MM.1S (cell line): ENCODE measurements around the gene TNXB.

Experiments
- DNase-seq: peaks from one replicate; pipeline ENCODE4 v3.0.0-alpha.2; 2015
- H2AFZ ChIP-seq: fragments of 300-600 bp; sonication (generic); 2 replicates; pipeline ENCODE4 v1.6.0; 2016; ENCODE audit warnings: antibody characterized with exemption, low read length
- H3F3A ChIP-seq: fragments of 300-600 bp; sonication (generic); 2 replicates; pipeline ENCODE4 v1.6.1; 2016; ENCODE audit warnings: mild to moderate bottlenecking, antibody characterized with exemption, low read length, moderate library complexity, mixed read lengths; ENCODE audit not compliant: insufficient read depth
- H3K27ac ChIP-seq: fragments of 300-600 bp; sonication (generic); 2 replicates; pipeline ENCODE4 v1.5.1; 2016; ENCODE audit warnings: mild to moderate bottlenecking, low read length
- H3K27me3 ChIP-seq: fragments of 300-600 bp; sonication (generic); replicated peaks from 2 replicates; pipeline ENCODE4 v1.6.0; 2016; ENCODE audit warnings: low read length; ENCODE audit not compliant: insufficient read depth
- H3K36me3 ChIP-seq: fragments of 300-600 bp; sonication (generic); replicated peaks from 2 replicates; pipeline ENCODE4 v1.6.1; 2016; ENCODE audit warnings: mild to moderate bottlenecking, low read length, mixed read lengths; ENCODE audit not compliant: insufficient read depth
- H3K4me1 ChIP-seq: fragments of 300-600 bp; sonication (generic); 2 replicates; pipeline ENCODE4 v1.6.1; 2016; ENCODE audit warnings: low read length, mixed read lengths
- H3K4me2 ChIP-seq: fragments of 300-600 bp; sonication (generic); 2 replicates; pipeline ENCODE4 v1.6.0; 2016; ENCODE audit warnings: low read depth, low read length
- H3K4me3 ChIP-seq: fragments of 300-600 bp; sonication (generic); 2 replicates; pipeline ENCODE4 v1.5.1; 2016; ENCODE audit warnings: low read length, mixed read lengths
- H3K79me2 ChIP-seq: fragments of 300-600 bp; sonication (generic); 2 replicates; pipeline ENCODE4 v1.6.1; 2016; ENCODE audit warnings: mixed run types, low read length, mixed read lengths
- H3K9ac ChIP-seq: fragments of 300-600 bp; sonication (generic); 2 replicates; pipeline ENCODE4 v1.6.1; 2016; ENCODE audit warnings: low read length, mixed read lengths
- H3K9me2 ChIP-seq: fragments of 300-600 bp; sonication (generic); replicated peaks from 2 replicates; pipeline ENCODE4 v1.6.1; 2016; ENCODE audit warnings: mild to moderate bottlenecking, low read length, mixed read lengths; ENCODE audit not compliant: insufficient read depth
- H3K9me3 ChIP-seq: fragments of 300-600 bp; sonication (generic); replicated peaks from 2 replicates; pipeline ENCODE4 v1.6.1; 2016; ENCODE audit warnings: mild to moderate bottlenecking, low read length, mixed read lengths; ENCODE audit not compliant: insufficient read depth
- H4K20me1 ChIP-seq: fragments of 300-600 bp; sonication (generic); 2 replicates; pipeline ENCODE4 v1.6.1; 2016; ENCODE audit warnings: mild to moderate bottlenecking, low read length, moderate library complexity, mixed read lengths; ENCODE audit not compliant: insufficient read depth
- EZH2 ChIP-seq: fragments of 300-600 bp; sonication (generic); optimal IDR thresholded peaks from 2 replicates; pipeline ENCODE3; 2017; ENCODE audit warnings: low read depth, mild to moderate bottlenecking, antibody characterized with exemption, low read length, mixed read lengths
- EZH2phosphoT487 ChIP-seq: fragments of 300-600 bp; sonication (generic); IDR thresholded peaks from 2 replicates; pipeline ENCODE4 v1.6.1; 2018; ENCODE audit warnings: antibody characterized with exemption, low read length
- TF ChIP-seq, protein P1 (sequence below): fragments of 300-600 bp; sonication (generic); IDR thresholded peaks from 2 replicates; pipeline ENCODE4 v1.5.1; 2016; ENCODE audit warnings: antibody characterized with exemption, low read length, mixed read lengths

TNXB gene

DNA sequence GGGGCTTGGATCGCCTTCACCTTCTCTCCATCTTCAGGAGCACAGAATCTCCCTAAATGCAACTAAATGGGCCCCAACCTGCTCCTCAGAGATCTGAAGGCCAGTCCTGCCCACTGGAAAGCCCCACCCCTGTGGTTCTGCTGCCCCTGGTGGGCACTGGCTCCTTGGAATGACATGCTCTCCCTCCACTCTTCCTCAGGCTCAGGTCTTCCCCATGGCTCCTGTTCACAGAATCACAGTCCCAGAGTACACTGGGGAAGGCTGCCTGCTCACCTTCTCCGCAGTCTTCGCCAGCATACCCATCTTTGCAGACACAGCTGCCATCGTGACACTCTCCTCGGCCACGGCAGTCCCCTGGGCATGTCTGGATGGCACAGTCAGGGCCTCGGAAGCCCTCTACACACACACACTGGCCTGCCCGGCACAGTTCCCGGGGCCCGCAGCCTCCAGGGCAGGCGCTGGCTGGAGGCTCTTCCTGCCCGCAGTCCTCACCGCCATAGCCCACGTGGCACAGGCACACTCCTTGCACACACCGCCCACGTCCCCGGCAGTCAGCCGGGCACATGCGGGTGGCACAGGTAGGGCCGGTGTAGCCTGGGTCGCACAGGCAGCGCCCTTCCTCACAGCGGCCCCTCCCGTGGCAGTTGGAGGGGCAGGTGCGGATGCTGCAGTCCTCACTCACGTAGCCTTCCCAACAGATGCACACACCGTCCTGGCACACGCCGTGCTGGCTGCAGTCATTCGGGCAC is 13.6 kb downstream of the TNXB start:
- no peak overlapping the region for H2AFZ ChIP-seq
- no peaks in the 10 kb centered on the region for H3K9me2 ChIP-seq
- no peaks in the 10 kb centered on the region for H3K36me3 ChIP-seq
- no peaks in the 10 kb centered on the region for H3F3A ChIP-seq
- H3K79me2 ChIP-seq, result no peaks in the 10 kb centered on the region
- DNase-seq, result no peak
- H3K4me3 ChIP-seq, result no peak overlapping the region
- no peaks in the 10 kb centered on the region for H3K9me3 ChIP-seq
- H3K9ac ChIP-seq, result no peak overlapping the region
- no peak overlapping the region for H3K27ac ChIP-seq
- peaks cover 82% of the 10 kb centered on the region for H3K27me3 ChIP-seq
- TF ChIP-seq, protein P1, sequence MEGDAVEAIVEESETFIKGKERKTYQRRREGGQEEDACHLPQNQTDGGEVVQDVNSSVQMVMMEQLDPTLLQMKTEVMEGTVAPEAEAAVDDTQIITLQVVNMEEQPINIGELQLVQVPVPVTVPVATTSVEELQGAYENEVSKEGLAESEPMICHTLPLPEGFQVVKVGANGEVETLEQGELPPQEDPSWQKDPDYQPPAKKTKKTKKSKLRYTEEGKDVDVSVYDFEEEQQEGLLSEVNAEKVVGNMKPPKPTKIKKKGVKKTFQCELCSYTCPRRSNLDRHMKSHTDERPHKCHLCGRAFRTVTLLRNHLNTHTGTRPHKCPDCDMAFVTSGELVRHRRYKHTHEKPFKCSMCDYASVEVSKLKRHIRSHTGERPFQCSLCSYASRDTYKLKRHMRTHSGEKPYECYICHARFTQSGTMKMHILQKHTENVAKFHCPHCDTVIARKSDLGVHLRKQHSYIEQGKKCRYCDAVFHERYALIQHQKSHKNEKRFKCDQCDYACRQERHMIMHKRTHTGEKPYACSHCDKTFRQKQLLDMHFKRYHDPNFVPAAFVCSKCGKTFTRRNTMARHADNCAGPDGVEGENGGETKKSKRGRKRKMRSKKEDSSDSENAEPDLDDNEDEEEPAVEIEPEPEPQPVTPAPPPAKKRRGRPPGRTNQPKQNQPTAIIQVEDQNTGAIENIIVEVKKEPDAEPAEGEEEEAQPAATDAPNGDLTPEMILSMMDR, result no peak
- no peak for TF ChIP-seq EZH2phosphoT487
- no peaks in the 10 kb centered on the region for H3K4me1 ChIP-seq
- H4K20me1 ChIP-seq, result no peaks in the 10 kb centered on the region
- no peak overlapping the region for H3K4me2 ChIP-seq

DNA sequence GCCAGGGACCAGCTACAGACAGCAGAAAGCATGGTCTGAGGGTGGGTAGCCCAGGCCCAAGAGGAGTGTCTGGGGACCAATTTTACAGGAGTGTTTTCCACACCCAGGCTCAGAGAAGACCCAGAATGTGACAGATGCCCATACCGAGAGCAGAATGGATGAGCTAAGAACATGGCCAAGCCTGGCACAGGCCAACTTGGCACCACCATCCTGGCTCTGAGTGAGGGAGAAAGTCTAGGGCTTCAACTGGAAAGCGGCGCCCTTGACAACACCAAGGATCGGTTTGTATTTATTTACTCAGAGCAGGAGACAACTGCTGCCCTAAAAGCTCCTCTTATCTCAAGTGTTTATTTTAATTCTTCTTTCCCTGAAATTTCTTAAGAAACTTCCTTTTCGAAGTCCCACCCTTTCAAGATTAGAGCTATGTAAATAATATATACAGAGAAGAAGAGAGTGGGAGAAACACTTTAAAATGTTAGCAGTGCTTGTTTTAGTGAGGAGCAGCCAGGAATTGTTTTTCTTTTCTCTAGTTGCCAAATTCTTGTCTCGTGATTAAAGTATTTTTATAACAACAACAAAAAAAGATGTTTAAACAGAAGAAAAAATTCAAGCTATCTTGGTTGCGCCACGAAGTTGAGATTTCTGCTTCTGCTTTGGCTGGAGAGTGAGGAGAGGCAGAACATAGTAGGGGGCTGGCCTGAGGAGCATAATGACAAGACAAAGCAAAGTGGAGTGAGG is 16.2 kb downstream of the TNXB start:
- Histone ChIP-seq H2AFZ (no peak overlapping the region), H3K79me2 (no peaks in the 10 kb centered on the region)
- DNase-seq, result no peak

DNA sequence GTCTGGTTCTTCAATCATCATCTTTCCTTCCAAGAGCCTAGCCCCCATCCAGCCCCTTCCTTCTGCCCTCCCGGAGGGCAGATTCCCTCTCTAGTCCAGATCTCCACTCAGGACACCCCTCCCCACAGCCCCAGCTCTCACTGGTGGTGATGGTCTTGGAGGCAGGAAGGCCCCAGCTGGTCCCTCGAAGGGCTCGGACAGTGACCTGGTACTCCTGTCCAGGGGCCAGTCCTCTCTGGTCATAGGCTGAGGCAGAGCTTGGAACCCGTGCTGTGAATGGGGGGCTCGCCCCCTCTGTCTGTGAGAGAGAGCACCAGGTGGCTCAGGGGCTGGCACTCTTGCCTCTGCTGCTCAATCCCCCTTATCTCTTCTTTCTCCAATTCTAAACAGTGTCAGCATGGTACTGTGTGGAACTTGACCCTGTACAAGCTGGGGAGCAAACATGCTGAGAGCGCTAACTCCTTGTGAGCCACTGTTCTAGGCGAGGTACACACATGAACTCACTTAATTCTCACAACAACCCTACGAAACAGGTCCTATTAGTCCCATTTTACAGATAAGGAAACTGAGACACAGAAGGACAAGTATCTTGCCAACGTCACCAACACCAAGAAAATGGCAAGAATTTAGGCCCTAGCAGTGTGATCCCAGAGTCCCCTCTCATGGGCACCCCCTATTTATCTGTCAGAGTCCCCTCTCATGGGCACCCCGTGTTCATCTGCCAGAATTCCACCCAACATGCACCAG is 19.9 kb downstream of the TNXB start:
- Histone ChIP-seq H3K9me2 (no peaks in the 10 kb centered on the region), H4K20me1 (no peaks in the 10 kb centered on the region), H3K27me3 (peaks cover 91% of the 10 kb centered on the region), H3K9me3 (no peaks in the 10 kb centered on the region), H3K9ac (no peak overlapping the region), H3K4me1 (peaks cover 4% of the 10 kb centered on the region; the same call in 1 of the 2 replicates), H2AFZ (no peak overlapping the region), H3F3A (no peaks in the 10 kb centered on the region), H3K36me3 (no peaks in the 10 kb centered on the region), H3K4me2 (no peak overlapping the region), H3K79me2 (no peaks in the 10 kb centered on the region), H3K27ac (no peak overlapping the region), H3K4me3 (no peak overlapping the region)
- TF ChIP-seq EZH2phosphoT487 (no peak), EZH2 (no peak)
- TF ChIP-seq, protein P1, result no peak
- no peak for DNase-seq

More for the DNA sequence above, 16.2 kb downstream of the TNXB start:
- Histone ChIP-seq H3K9ac (no peak overlapping the region), H3K36me3 (no peaks in the 10 kb centered on the region), H3K4me3 (no peak overlapping the region), H3K27me3 (peaks cover 96% of the 10 kb centered on the region), H3K9me3 (no peaks in the 10 kb centered on the region), H3F3A (no peaks in the 10 kb centered on the region), H3K27ac (no peak overlapping the region), H4K20me1 (no peaks in the 10 kb centered on the region), H3K9me2 (no peaks in the 10 kb centered on the region), H3K4me2 (no peak overlapping the region), H3K4me1 (no peaks in the 10 kb centered on the region)
- TF ChIP-seq EZH2, result no peak
